ENCODE data around the gene ZNF433.
A peak's percentile ranks its signal among the peaks of the same experiment; 100 is the strongest.

Gene ZNF433

DNA sequence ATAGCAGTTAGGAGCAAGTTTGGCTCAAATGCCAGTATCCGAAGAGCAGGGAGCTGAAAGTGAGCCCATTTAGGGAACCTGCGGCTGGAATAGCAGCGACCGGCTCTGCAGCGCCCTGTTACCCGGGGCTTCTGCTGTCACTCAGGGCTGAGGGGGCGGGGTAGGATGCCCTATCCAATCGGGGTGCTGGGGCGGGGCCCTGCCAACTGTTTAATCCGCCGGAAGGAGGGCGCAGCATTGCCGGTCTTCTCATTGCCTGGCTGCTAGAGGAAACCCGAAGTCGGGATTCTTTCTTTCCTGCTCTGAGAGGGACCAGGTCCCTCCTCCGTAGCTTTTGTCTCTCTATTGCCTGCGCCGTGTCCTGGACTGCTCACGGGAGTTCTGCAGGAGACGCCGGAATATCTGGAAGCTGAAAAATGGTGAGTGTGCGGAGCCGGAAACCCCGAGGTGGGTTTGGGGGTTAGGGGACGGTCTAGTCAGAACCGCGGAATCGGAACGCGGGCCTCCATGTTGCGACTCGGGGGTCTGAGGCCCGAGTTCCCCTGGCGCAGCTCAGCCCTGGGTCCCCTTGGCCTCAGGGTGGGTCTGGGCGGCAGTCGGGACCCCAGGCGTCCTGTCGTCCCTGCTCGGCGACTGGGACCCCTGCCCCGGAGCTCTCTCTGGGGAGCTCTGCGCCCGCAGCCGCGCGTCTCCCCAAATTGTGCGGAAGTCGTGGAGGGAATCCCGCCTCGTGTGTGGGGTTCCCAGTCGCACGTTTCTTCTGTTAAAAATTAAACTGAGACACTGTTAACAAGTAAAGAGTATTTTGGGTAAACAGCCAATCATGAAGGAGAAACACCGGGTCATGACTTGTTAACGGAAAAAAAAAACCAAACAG, 47.8 kb downstream of the ZNF433 start:
- peak; percentile 59 for DNase-seq

DNA sequence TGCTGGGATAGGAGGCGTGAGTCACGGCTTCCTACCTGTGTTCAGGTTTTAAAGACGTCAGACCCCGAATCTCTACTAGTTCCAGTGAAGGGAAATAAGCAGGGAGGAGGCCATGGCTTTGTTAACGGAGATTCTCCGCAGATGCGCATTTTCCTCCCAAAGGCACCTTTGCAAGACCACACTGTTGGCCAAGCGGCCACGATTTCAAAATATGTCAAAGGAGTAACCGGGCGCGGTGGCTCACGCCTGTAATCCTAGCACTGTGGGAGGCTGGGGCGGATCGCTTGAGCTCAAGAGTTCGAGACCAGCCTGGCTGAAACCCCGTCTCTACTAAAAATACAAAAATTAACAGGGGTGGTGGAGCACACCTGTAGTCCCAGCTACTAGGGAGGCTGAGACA, 48.7 kb downstream of the ZNF433 start:
- DNase-seq: no peak

DNA sequence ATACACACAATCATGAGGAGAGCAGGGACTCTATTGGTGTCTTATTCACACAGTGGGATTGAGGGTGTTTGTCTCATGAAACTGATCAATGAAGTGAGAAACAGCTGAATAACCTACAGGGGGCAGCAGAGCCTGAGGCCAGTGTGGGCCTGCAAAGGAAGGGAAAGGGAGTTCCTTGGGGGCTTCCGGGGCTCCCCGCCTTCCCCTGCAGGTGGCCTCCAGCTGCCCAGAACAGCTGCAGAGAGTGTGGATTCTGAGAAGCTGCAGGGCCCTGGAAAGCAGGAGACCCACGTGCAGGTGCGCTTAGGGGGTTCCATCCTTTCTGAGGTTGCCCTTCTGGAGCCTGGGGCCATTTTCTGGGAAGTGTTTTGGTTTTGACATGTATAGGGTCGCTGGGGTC, 50.5 kb downstream of the ZNF433 start:
- no peak for DNase-seq

DNA sequence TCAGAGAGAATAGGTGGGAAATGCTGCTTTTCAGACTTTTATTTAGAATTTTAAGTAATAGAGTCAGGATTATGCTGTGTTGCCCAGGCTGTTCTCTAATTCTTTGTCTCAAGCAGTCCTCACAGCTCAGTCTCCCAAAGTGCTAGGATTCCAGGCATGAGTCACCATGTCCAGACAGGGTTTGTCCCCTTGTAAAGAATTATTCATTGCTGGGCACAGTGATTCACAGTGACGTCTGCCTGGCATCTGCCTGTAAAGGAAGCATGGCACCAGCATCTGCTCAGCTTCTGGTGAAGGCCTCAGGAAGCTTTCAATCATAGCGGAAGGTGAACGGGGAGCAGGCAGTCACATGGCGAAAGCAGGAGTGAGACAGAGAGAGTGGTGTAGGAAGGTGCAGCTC, 53.0 kb downstream of the ZNF433 start:
- DNase-seq: no peak

DNA sequence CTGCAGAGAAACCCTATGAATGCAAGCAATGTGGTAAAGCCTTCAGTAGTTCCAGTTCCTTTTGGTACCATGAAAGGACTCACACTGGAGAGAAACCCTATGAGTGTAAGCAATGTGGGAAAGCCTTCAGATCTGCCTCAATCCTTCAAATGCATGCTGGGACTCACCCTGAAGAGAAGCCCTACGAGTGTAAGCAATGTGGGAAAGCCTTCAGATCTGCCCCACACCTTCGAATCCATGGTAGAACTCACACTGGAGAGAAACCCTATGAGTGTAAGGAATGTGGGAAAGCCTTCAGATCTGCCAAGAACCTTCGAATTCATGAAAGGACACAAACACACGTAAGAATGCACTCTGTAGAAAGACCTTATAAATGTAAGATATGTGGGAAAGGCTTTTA, 56.0 kb downstream of the ZNF433 start:
- no peak for DNase-seq

DNA sequence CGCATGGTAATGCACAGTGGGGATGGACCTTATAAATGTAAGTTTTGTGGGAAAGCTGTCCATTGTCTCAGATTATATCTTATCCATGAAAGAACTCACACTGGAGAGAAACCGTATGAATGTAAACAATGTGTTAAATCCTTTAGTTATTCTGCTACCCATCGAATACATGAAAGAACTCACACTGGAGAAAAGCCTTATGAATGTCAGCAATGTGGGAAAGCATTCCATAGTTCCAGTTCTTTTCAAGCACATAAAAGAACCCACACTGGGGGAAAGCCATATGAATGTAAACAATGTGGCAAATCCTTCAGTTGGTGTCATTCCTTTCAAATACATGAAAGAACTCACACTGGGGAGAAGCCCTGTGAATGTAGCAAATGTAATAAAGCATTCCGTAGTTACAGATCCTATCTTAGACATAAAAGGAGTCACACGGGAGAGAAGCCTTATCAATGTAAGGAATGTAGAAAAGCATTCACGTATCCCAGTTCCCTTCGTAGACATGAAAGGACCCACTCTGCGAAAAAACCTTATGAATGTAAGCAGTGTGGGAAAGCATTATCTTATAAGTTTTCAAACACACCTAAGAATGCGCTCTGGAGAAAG, 56.9 kb downstream of the ZNF433 start:
- DNase-seq: no peak

DNA sequence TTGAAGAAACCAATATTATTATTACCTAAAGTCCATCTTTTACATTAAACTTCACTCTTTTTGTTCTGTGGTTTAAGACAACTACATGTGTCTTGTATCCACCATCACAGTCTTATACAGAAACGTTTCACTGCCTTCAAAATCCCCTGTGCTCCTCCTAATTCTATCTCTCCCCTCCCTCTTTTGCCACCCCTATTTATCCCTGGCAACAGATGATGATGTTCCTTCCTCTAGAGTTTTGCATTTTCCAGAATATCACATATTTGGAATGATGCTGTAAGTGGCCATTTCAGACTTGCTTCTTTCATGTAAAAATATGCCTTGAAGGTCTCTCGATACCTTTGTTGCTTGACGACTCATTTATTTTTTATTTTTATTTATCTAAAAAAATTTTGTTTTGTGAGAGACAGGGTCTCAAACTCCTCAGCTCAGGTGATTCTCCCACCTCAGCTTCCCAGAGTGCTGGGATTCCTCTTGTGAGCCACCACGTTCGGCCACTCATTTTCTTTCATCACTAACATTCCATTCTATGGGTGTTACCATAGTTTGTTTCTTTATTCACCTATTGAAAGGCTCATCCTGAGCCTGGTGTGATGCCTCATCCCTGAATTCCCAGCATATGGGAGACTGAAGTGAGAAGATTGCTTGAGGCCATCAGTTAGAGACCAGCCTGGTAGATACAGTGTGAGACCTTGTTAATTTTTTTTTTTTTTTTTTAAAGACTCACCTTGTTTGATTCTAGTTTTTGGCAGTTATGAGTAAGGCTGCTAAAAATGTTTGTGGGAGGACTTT, 62.3 kb downstream of the ZNF433 start:
- DNase-seq: no peak

DNA sequence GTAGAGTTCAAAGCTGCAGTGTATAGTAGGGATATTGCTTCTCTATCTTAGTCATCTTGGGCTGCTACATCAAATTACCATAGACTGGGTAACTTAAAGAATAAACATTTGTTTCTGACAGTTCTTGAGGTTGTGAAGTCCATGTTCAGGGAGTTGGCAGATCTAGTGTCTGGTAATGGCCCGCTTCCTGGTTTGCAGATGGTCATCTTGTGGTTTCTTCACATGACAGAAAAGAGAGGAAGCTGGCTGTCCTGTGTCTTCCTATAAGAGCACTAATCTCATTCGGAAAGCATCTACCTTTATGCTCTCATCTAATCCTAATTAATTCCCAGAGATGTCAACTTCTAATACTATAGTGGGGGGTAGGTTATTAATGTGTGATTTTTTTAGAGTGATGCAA, 64.4 kb downstream of the ZNF433 start:
- DNase-seq: no peak

DNA sequence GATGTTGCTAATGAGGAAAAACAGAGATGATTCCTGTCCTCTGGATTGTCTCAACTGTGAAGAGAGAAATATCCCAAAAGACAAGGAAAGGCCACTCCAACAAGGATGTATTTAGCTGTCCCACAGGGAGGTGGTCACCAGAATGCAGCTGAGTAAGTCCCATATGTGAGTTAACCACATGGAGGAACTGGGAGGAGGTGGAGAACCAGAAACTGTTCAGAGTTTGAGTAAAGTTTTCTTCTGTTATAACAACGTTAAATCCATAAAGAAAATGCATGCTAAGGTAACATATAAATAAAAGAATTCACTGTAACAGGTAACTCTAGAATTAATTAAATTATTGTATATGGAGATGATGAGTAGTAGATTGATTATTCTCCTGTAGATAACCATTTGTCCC, 65.3 kb downstream of the ZNF433 start:
- no peak for DNase-seq

DNA sequence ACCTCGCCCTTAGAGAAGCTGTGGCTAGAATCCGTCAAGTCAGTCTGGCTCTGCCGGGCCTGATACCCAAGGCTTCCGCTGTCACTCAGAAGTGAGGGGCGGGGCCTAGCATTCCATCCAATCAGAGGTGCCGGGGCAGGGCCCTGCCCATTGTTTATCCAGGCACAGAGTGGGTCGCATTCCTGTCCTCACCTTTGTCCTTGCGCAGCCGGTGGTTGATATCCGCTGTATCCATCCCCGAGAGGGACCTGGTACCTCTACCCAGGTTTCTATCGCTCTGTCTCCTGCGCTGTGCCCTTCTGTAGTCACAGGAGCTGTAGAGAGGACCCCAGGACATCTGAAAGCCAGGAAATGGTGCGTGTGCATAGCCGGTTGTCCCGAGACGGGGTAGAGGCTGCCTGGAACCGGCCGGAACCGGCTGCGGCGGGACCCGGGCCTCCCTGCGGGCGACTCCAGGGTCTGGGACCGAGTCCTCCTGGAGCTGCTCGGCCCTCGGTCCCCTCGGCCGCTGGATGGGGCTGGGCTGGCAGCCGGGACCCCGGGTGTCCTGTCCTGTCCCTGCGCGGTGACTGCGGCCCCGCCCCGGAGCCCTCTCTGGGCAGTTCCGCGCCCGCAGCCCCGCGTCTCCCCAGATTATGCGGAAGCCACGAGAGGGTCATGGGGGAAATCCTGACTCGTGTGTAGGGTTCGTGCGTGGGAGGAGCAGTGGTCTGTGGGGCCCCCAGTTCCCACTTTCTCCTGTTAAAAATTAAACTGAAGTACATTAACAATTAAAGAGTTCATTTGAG, 70.4 kb downstream of the ZNF433 start, which contains the start of gene ZNF763:
Gene ZNF763, plus strand, starts transcription at position 183 of the 788 bp plus-strand sequence. Its CDS starts 169 bp downstream, at position 352.
- no peak for DNase-seq
